Thyroid gland (tissue), 4 donors: ENCODE measurements around the gene ACVRL1.

ENCODE experiments used
- CTCF ChIP-seq, 6 experiments: fragments of 200-600 bp in 3 of 6; fragments of 450-650 bp in 3 of 6; sonication (generic) in 3 of 6; IDR thresholded peaks; one replicate each; pipeline ENCODE4 v1.5.1; 2016 to 2019; ENCODE audit warnings: antibody characterized with exemption in 6 of 6, mild to moderate bottlenecking in 2 of 6, inconsistent platforms in 1 of 6, moderate library complexity in 1 of 6
- POLR2A ChIP-seq, 2 donors: fragments of 450-650 bp; IDR thresholded peaks; one replicate each; pipeline ENCODE4 v1.6.1; 2017; ENCODE audit warnings: antibody characterized with exemption in 2 of 2, mild to moderate bottlenecking in 2 of 2, moderate library complexity in 1 of 2

GRCh38 chr12:51898937-51899336 lies 8.4 kb upstream of the ACVRL1 start:
- TF ChIP-seq CTCF (IDR thresholded peaks at IDR 0.05) (no peak), POLR2A (IDR thresholded peaks at IDR 0.05) (no peak)
